ENCODE measurements around the gene STT3B.

The STT3B gene

GRCh38 chr3:31613654-31614053 lies 80.9 kb downstream of the STT3B start:
- Histone ChIP-seq H3K9ac (ENCODE audit: low read depth in 1 of 2, low read length in 2 of 2) (no peak overlapping the region), H3K9me3 (ENCODE audit: control insufficient read depth in 2 of 2, low read length in 2 of 2) (no peaks in the 10 kb centered on the region), H3K36me3 (ENCODE audit: control insufficient read depth in 2 of 2, insufficient read depth in 2 of 2, low read length in 2 of 2) (no peaks in the 10 kb centered on the region), H3K4me1 (ENCODE audit: control insufficient read depth in 2 of 2, insufficient read depth in 2 of 2, low read length in 2 of 2) (peaks cover 0 to 2% of the 10 kb centered on the region in 2 donors), H3K4me3 (ENCODE audit: low read length in 2 of 2) (no peak overlapping the region), H3K27me3 (ENCODE audit: control insufficient read depth in 2 of 2, insufficient read depth in 2 of 2, low read length in 2 of 2) (no peaks in the 10 kb centered on the region), H3K27ac (ENCODE audit: low read depth in 2 of 2, low read length in 2 of 2) (no peak overlapping the region)

- Histone ChIP-seq H3K4me3 (ENCODE audit: low read length in 2 of 2) (no peak overlapping the region), H3K9ac (ENCODE audit: low read depth in 1 of 2, low read length in 2 of 2) (no peak overlapping the region), H3K4me1 (ENCODE audit: control insufficient read depth in 2 of 2, insufficient read depth in 2 of 2, low read length in 2 of 2) (peaks cover 0 to 2% of the 10 kb centered on the region in 2 donors), H3K36me3 (ENCODE audit: control insufficient read depth in 2 of 2, insufficient read depth in 2 of 2, low read length in 2 of 2) (peaks cover 2 to 4% of the 10 kb centered on the region in 2 donors), H3K27ac (ENCODE audit: low read depth in 2 of 2, low read length in 2 of 2) (no peak overlapping the region), H3K9me3 (ENCODE audit: control insufficient read depth in 2 of 2, low read length in 2 of 2) (no peaks in the 10 kb centered on the region), H3K27me3 (ENCODE audit: control insufficient read depth in 2 of 2, insufficient read depth in 2 of 2, low read length in 2 of 2) (no peaks in the 10 kb centered on the region)
Observed at GRCh38 chr3:31614162-31614921, 81.6 kb downstream of the STT3B start.

- Histone ChIP-seq H3K9ac (ENCODE audit: low read depth in 1 of 2, low read length in 2 of 2) (no peak overlapping the region), H3K4me3 (ENCODE audit: low read length in 2 of 2) (no peak overlapping the region), H3K4me1 (ENCODE audit: control insufficient read depth in 2 of 2, insufficient read depth in 2 of 2, low read length in 2 of 2) (peaks cover 0 to 2% of the 10 kb centered on the region in 2 donors), H3K9me3 (ENCODE audit: control insufficient read depth in 2 of 2, low read length in 2 of 2) (no peaks in the 10 kb centered on the region), H3K27me3 (ENCODE audit: control insufficient read depth in 2 of 2, insufficient read depth in 2 of 2, low read length in 2 of 2) (no peaks in the 10 kb centered on the region), H3K27ac (ENCODE audit: low read depth in 2 of 2, low read length in 2 of 2) (no peak overlapping the region), H3K36me3 (ENCODE audit: control insufficient read depth in 2 of 2, insufficient read depth in 2 of 2, low read length in 2 of 2) (peaks cover 5% of the 10 kb centered on the region in 2 donors)
Observed at GRCh38 chr3:31615071-31615875, 82.5 kb downstream of the STT3B start.

GRCh38 chr3:31616711-31617110 lies 84.0 kb downstream of the STT3B start:
- H3K27ac ChIP-seq (ENCODE audit: low read depth in 2 of 2, low read length in 2 of 2) = no peak overlapping the region
- H3K27me3 ChIP-seq (ENCODE audit: control insufficient read depth in 2 of 2, insufficient read depth in 2 of 2, low read length in 2 of 2) = no peaks in the 10 kb centered on the region
- H3K9ac ChIP-seq (ENCODE audit: low read depth in 1 of 2, low read length in 2 of 2) = no peak overlapping the region
- peaks cover 0 to 2% of the 10 kb centered on the region in 2 donors for H3K4me1 ChIP-seq (ENCODE audit: control insufficient read depth in 2 of 2, insufficient read depth in 2 of 2, low read length in 2 of 2)
- no peak overlapping the region for H3K4me3 ChIP-seq (ENCODE audit: low read length in 2 of 2)
- H3K36me3 ChIP-seq (ENCODE audit: control insufficient read depth in 2 of 2, insufficient read depth in 2 of 2, low read length in 2 of 2) = peaks cover 9 to 13% of the 10 kb centered on the region in 2 donors
- H3K9me3 ChIP-seq (ENCODE audit: control insufficient read depth in 2 of 2, low read length in 2 of 2) = no peaks in the 10 kb centered on the region

GRCh38 chr3:31620656-31621055 lies 87.9 kb downstream of the STT3B start:
- Histone ChIP-seq H3K36me3 (ENCODE audit: control insufficient read depth in 2 of 2, insufficient read depth in 2 of 2, low read length in 2 of 2) (peaks cover 18 to 22% of the 10 kb centered on the region in 2 donors), H3K9ac (ENCODE audit: low read depth in 1 of 2, low read length in 2 of 2) (no peak overlapping the region)

GRCh38 chr3:31621314-31621713 lies 88.6 kb downstream of the STT3B start:
- Histone ChIP-seq H3K9ac (ENCODE audit: low read depth in 1 of 2, low read length in 2 of 2) (no peak overlapping the region), H3K27ac (ENCODE audit: low read depth in 2 of 2, low read length in 2 of 2) (no peak overlapping the region), H3K27me3 (ENCODE audit: control insufficient read depth in 2 of 2, insufficient read depth in 2 of 2, low read length in 2 of 2) (no peaks in the 10 kb centered on the region), H3K4me1 (ENCODE audit: control insufficient read depth in 2 of 2, insufficient read depth in 2 of 2, low read length in 2 of 2) (no peaks in the 10 kb centered on the region), H3K9me3 (ENCODE audit: control insufficient read depth in 2 of 2, low read length in 2 of 2) (no peaks in the 10 kb centered on the region), H3K4me3 (ENCODE audit: low read length in 2 of 2) (no peak overlapping the region), H3K36me3 (ENCODE audit: control insufficient read depth in 2 of 2, insufficient read depth in 2 of 2, low read length in 2 of 2) (peaks cover 23 to 24% of the 10 kb centered on the region in 2 donors)

More at GRCh38 chr3:31620656-31621055, 87.9 kb downstream of the STT3B start:
- H3K27ac ChIP-seq (ENCODE audit: low read depth in 2 of 2, low read length in 2 of 2) = no peak overlapping the region
- H3K27me3 ChIP-seq (ENCODE audit: control insufficient read depth in 2 of 2, insufficient read depth in 2 of 2, low read length in 2 of 2) = no peaks in the 10 kb centered on the region
- H3K4me3 ChIP-seq (ENCODE audit: low read length in 2 of 2) = no peak overlapping the region
- H3K4me1 ChIP-seq (ENCODE audit: control insufficient read depth in 2 of 2, insufficient read depth in 2 of 2, low read length in 2 of 2) = no peaks in the 10 kb centered on the region
- no peaks in the 10 kb centered on the region for H3K9me3 ChIP-seq (ENCODE audit: control insufficient read depth in 2 of 2, low read length in 2 of 2)

- Histone ChIP-seq H3K36me3 (ENCODE audit: control insufficient read depth in 2 of 2, insufficient read depth in 2 of 2, low read length in 2 of 2) (peaks cover 34% of the 10 kb centered on the region in 2 donors), H3K27me3 (ENCODE audit: control insufficient read depth in 2 of 2, insufficient read depth in 2 of 2, low read length in 2 of 2) (no peaks in the 10 kb centered on the region), H3K4me1 (ENCODE audit: control insufficient read depth in 2 of 2, insufficient read depth in 2 of 2, low read length in 2 of 2) (no peaks in the 10 kb centered on the region), H3K4me3 (ENCODE audit: low read length in 2 of 2) (no peak overlapping the region), H3K9me3 (ENCODE audit: control insufficient read depth in 2 of 2, low read length in 2 of 2) (no peaks in the 10 kb centered on the region), H3K9ac (ENCODE audit: low read depth in 1 of 2, low read length in 2 of 2) (no peak overlapping the region), H3K27ac (ENCODE audit: low read depth in 2 of 2, low read length in 2 of 2) (no peak overlapping the region)
Observed at GRCh38 chr3:31622636-31623288, 90.0 kb downstream of the STT3B start.

GRCh38 chr3:31624083-31624709 lies 91.5 kb downstream of the STT3B start:
- Histone ChIP-seq H3K4me1 (ENCODE audit: control insufficient read depth in 2 of 2, insufficient read depth in 2 of 2, low read length in 2 of 2) (no peaks in the 10 kb centered on the region), H3K27me3 (ENCODE audit: control insufficient read depth in 2 of 2, insufficient read depth in 2 of 2, low read length in 2 of 2) (no peaks in the 10 kb centered on the region), H3K9me3 (ENCODE audit: control insufficient read depth in 2 of 2, low read length in 2 of 2) (no peaks in the 10 kb centered on the region), H3K36me3 (ENCODE audit: control insufficient read depth in 2 of 2, insufficient read depth in 2 of 2, low read length in 2 of 2) (peaks cover 31 to 34% of the 10 kb centered on the region in 2 donors), H3K27ac (ENCODE audit: low read depth in 2 of 2, low read length in 2 of 2) (no peak overlapping the region), H3K4me3 (ENCODE audit: low read length in 2 of 2) (no peak overlapping the region), H3K9ac (ENCODE audit: low read depth in 1 of 2, low read length in 2 of 2) (no peak overlapping the region)

- no peak overlapping the region for H3K27ac ChIP-seq (ENCODE audit: low read depth in 2 of 2, low read length in 2 of 2)
- H3K36me3 ChIP-seq (ENCODE audit: control insufficient read depth in 2 of 2, insufficient read depth in 2 of 2, low read length in 2 of 2) = peaks cover 32 to 33% of the 10 kb centered on the region in 2 donors
- H3K27me3 ChIP-seq (ENCODE audit: control insufficient read depth in 2 of 2, insufficient read depth in 2 of 2, low read length in 2 of 2) = no peaks in the 10 kb centered on the region
- no peak overlapping the region for H3K9ac ChIP-seq (ENCODE audit: low read depth in 1 of 2, low read length in 2 of 2)
- no peaks in the 10 kb centered on the region for H3K4me1 ChIP-seq (ENCODE audit: control insufficient read depth in 2 of 2, insufficient read depth in 2 of 2, low read length in 2 of 2)
- H3K4me3 ChIP-seq (ENCODE audit: low read length in 2 of 2) = no peak overlapping the region
- H3K9me3 ChIP-seq (ENCODE audit: control insufficient read depth in 2 of 2, low read length in 2 of 2) = no peaks in the 10 kb centered on the region
Observed at GRCh38 chr3:31625358-31625757, 92.6 kb downstream of the STT3B start.

All from mucosa of rectum (tissue), 2 donors.